Loucy (cell line): ENCODE measurements around the gene SLC2A4.

Experiments
- H2AFZ ChIP-seq: fragments of 200-600 bp; sonication (generic); 2 replicates; pipeline ENCODE4 v1.6.0; 2016; ENCODE audit warnings: antibody characterized with exemption, mild to moderate bottlenecking, low read length, moderate library complexity
- H3F3A ChIP-seq: fragments of 200-600 bp; 2 replicates; pipeline ENCODE4 v1.6.0; 2016; ENCODE audit warnings: antibody characterized with exemption, low read depth, mild to moderate bottlenecking
- H3K27me3 ChIP-seq: fragments of 200-600 bp; sonication (generic); 2 replicates; pipeline ENCODE4 v1.6.1; 2014; ENCODE audit warnings: low read length, mild to moderate bottlenecking; ENCODE audit not compliant: insufficient read depth, poor library complexity, severe bottlenecking
- H3K36me3 ChIP-seq: fragments of 200-600 bp; sonication (generic); 2 replicates; pipeline ENCODE4 v1.6.1; 2016; ENCODE audit warnings: low read length; ENCODE audit not compliant: insufficient read depth
- H3K4me1 ChIP-seq: fragments of 200-600 bp; sonication (generic); 2 replicates; pipeline ENCODE4 v1.5.1; 2014; ENCODE audit warnings: low read length, mild to moderate bottlenecking; ENCODE audit not compliant: insufficient read depth, poor library complexity, severe bottlenecking
- H3K4me2 ChIP-seq: fragments of 200-600 bp; sonication (generic); 2 replicates; pipeline ENCODE4 v1.6.0; 2014; ENCODE audit warnings: antibody characterized with exemption, low read length, low read depth, mild to moderate bottlenecking; ENCODE audit not compliant: poor library complexity, severe bottlenecking
- H3K4me3 ChIP-seq: fragments of 200-600 bp; sonication (generic); 2 replicates; pipeline ENCODE4 v1.5.1; 2014; ENCODE audit warnings: low read length, mild to moderate bottlenecking, mixed read lengths; ENCODE audit not compliant: poor library complexity, severe bottlenecking
- H3K79me2 ChIP-seq: fragments of 200-600 bp; sonication (generic); 2 replicates; pipeline ENCODE4 v1.6.1; 2014; ENCODE audit warnings: low read length; ENCODE audit not compliant: insufficient read depth
- H3K9ac ChIP-seq: fragments of 200-600 bp; sonication (generic); 2 replicates; pipeline ENCODE4 v1.6.0; 2014; ENCODE audit warnings: mild to moderate bottlenecking, low read depth, low read length, moderate library complexity; ENCODE audit not compliant: poor library complexity, severe bottlenecking
- H3K9me2 ChIP-seq: fragments of 200-600 bp; sonication (generic); replicated peaks from 2 replicates; pipeline ENCODE4 v1.6.1; 2016; ENCODE audit warnings: low read depth, low read length, mixed read lengths
- H3K9me3 ChIP-seq: fragments of 200-600 bp; sonication (generic); 2 replicates; pipeline ENCODE4 v1.6.1; 2014; ENCODE audit warnings: mild to moderate bottlenecking, antibody characterized with exemption, low read length, low read depth; ENCODE audit not compliant: insufficient read depth
- H4K20me1 ChIP-seq: fragments of 200-600 bp; sonication (generic); 2 replicates; pipeline ENCODE4 v1.6.0; 2014; ENCODE audit warnings: antibody characterized with exemption, low read length, mild to moderate bottlenecking; ENCODE audit not compliant: insufficient read depth, poor library complexity, severe bottlenecking
- CTCF ChIP-seq: fragments of 200-600 bp; sonication (generic); conservative IDR thresholded peaks from 2 replicates; pipeline ENCODE4 v1.5.1; 2014; ENCODE audit warnings: mild to moderate bottlenecking, antibody characterized with exemption, low read length
- EZH2phosphoT487 ChIP-seq: fragments of 200-600 bp; IDR thresholded peaks from 2 replicates; pipeline ENCODE4 v1.6.1; 2018; ENCODE audit warnings: antibody characterized with exemption, mild to moderate bottlenecking, moderate library complexity, borderline replicate concordance

Gene SLC2A4

GRCh38 chr17:7290166-7290565 is 8.6 kb downstream of the SLC2A4 start:
- H3K27me3 ChIP-seq = no peaks in the 10 kb centered on the region
- H3K4me2 ChIP-seq = no peak overlapping the region
- no peaks in the 10 kb centered on the region for H3K4me1 ChIP-seq
- no peak overlapping the region for H2AFZ ChIP-seq
- no peak overlapping the region for H3K4me3 ChIP-seq
- H3K9me3 ChIP-seq = no peaks in the 10 kb centered on the region
- no peaks in the 10 kb centered on the region for H3K36me3 ChIP-seq
- no peaks in the 10 kb centered on the region for H3F3A ChIP-seq
- H3K9me2 ChIP-seq = no peaks in the 10 kb centered on the region
- no peaks in the 10 kb centered on the region for H4K20me1 ChIP-seq
- no peak for TF ChIP-seq CTCF
- no peak for TF ChIP-seq EZH2phosphoT487
- H3K79me2 ChIP-seq = no peaks in the 10 kb centered on the region
- H3K9ac ChIP-seq = no peak overlapping the region

GRCh38 chr17:7290685-7291084 is 9.2 kb downstream of the SLC2A4 start:
- H3K9ac ChIP-seq = no peak overlapping the region
- no peaks in the 10 kb centered on the region for H3K79me2 ChIP-seq
- TF ChIP-seq EZH2phosphoT487 (no peak), CTCF (no peak)
- H4K20me1 ChIP-seq = no peaks in the 10 kb centered on the region
- H3K4me1 ChIP-seq = no peaks in the 10 kb centered on the region
- H3K9me3 ChIP-seq = no peaks in the 10 kb centered on the region
- H3K4me3 ChIP-seq = no peak overlapping the region
- no peak overlapping the region for H3K4me2 ChIP-seq
- H3K9me2 ChIP-seq = no peaks in the 10 kb centered on the region
- no peaks in the 10 kb centered on the region for H3K27me3 ChIP-seq
- H3K36me3 ChIP-seq = no peaks in the 10 kb centered on the region
- H2AFZ ChIP-seq = no peak overlapping the region
- H3F3A ChIP-seq = no peaks in the 10 kb centered on the region

GRCh38 chr17:7292194-7292593 is 10.7 kb downstream of the SLC2A4 start:
- H3F3A ChIP-seq = no peaks in the 10 kb centered on the region
- H3K9me3 ChIP-seq = no peaks in the 10 kb centered on the region
- no peaks in the 10 kb centered on the region for H3K36me3 ChIP-seq
- no peak overlapping the region for H3K9ac ChIP-seq
- H3K27me3 ChIP-seq = no peaks in the 10 kb centered on the region
- no peaks in the 10 kb centered on the region for H4K20me1 ChIP-seq
- no peak overlapping the region for H3K4me2 ChIP-seq
- H3K4me3 ChIP-seq = no peak overlapping the region
- no peak for TF ChIP-seq EZH2phosphoT487
- TF ChIP-seq CTCF = no peak
- peaks cover 7% of the 10 kb centered on the region for H3K4me1 ChIP-seq
- no peaks in the 10 kb centered on the region for H3K79me2 ChIP-seq
- no peak overlapping the region for H2AFZ ChIP-seq
- no peaks in the 10 kb centered on the region for H3K9me2 ChIP-seq
